ENCODE results near the gene DLG4.
A peak's percentile ranks its signal among the peaks of the same experiment; 100 is the strongest.

GRCh38 chr17:7219229-7219811, 316 bp downstream of the DLG4 start:
- TF ChIP-seq CTCF (IDR thresholded peaks at IDR 0.05) (peak in 1 of 6 experiments; percentile 3), POLR2A (IDR thresholded peaks at IDR 0.05) (no peak)

All from thyroid gland (tissue), 4 donors.